Neural cell (in vitro differentiated cells): ENCODE results near the gene USP13. TPM values are rescaled to one million over a fixed set of nuclear protein-coding genes. Genes with fewer than 3 reads are reported as not detected.

Experiments used
- H2AFZ ChIP-seq: fragments of 200-600, 300-800 bp; sonication (generic), shearing (Covaris generic); 2 replicates; pipeline ENCODE4 v1.6.0; 2014; ENCODE audit warnings: low read depth, mild to moderate bottlenecking, antibody characterized with exemption, low read length, moderate library complexity
- H3F3A ChIP-seq: fragments of 200-600 bp; shearing (Covaris generic); 2 replicates; pipeline ENCODE4 v1.6.1; 2016; ENCODE audit warnings: mild to moderate bottlenecking, moderate library complexity, mixed read lengths, antibody characterized with exemption, low read length; ENCODE audit not compliant: insufficient read depth, poor library complexity, severe bottlenecking
- H3K27ac ChIP-seq: fragments of 200-600, 300-800 bp; sonication (generic), shearing (Covaris generic); 2 replicates; pipeline ENCODE4 v1.5.1; 2014; ENCODE audit warnings: mild to moderate bottlenecking, low read length, moderate library complexity
- H3K27me3 ChIP-seq: fragments of 300-800, 200-600 bp; sonication (generic), shearing (Covaris generic); 2 replicates; pipeline ENCODE4 v1.6.0; 2014; ENCODE audit warnings: mild to moderate bottlenecking, low read depth, low read length, moderate library complexity; ENCODE audit not compliant: insufficient read depth
- H3K36me3 ChIP-seq: fragments of 300-800, 200-600 bp; sonication (generic), shearing (Covaris generic); 2 replicates; pipeline ENCODE4 v1.5.1; 2014; ENCODE audit warnings: mild to moderate bottlenecking, antibody characterized with exemption, low read length, moderate library complexity; ENCODE audit not compliant: insufficient read depth
- H3K4me2 ChIP-seq: fragments of 300-800, 200-600 bp; sonication (generic), shearing (Covaris generic); 2 replicates; pipeline ENCODE4 v1.6.0; 2014; ENCODE audit warnings: mild to moderate bottlenecking, low read length
- H3K4me3 ChIP-seq: fragments of 300-800, 200-600 bp; sonication (generic), shearing (Covaris generic); 2 replicates; pipeline ENCODE4 v1.5.1; 2014; ENCODE audit warnings: mild to moderate bottlenecking, low read length, moderate library complexity
- H3K79me2 ChIP-seq: fragments of 200-600 bp; shearing (Covaris generic); replicated peaks from 2 replicates; pipeline ENCODE4 v1.6.0; 2014; ENCODE audit warnings: mild to moderate bottlenecking, low read length, moderate library complexity; ENCODE audit not compliant: insufficient read depth
- H3K9ac ChIP-seq: fragments of 300-800, 200-600 bp; sonication (generic), shearing (Covaris generic); 2 replicates; pipeline ENCODE4 v1.6.1; 2016; ENCODE audit warnings: mild to moderate bottlenecking, low read length, mixed read lengths
- H3K9me2 ChIP-seq: fragments of 200-600 bp; shearing (Covaris generic); 2 replicates; pipeline ENCODE4 v1.6.1; 2016; ENCODE audit warnings: mild to moderate bottlenecking, low read length, mixed read lengths; ENCODE audit not compliant: insufficient read depth
- H3K9me3 ChIP-seq: fragments of 200-600, 300-800 bp; sonication (generic), shearing (Covaris generic); 2 replicates; pipeline ENCODE4 v1.6.1; 2016; ENCODE audit warnings: mild to moderate bottlenecking, mixed run types, low read length, moderate library complexity, mixed read lengths
- H4K20me1 ChIP-seq: fragments of 200-600 bp; shearing (Covaris generic); 2 replicates; pipeline ENCODE4 v1.6.1; 2016; ENCODE audit warnings: mild to moderate bottlenecking, mixed run types; ENCODE audit not compliant: insufficient read depth
- EP300 ChIP-seq: fragments of 450-650 bp; conservative IDR thresholded peaks from 2 replicates; pipeline ENCODE4 v1.6.1; 2014; ENCODE audit warnings: antibody characterized with exemption, mild to moderate bottlenecking, moderate library complexity; ENCODE audit not compliant: poor library complexity, severe bottlenecking
- EZH2 ChIP-seq: fragments of 200-600, 300-800 bp; shearing (Covaris generic), sonication (generic); IDR thresholded peaks from 2 replicates; pipeline ENCODE4 v1.6.1; 2014; ENCODE audit warnings: antibody characterized with exemption, low read length, borderline replicate concordance, mild to moderate bottlenecking; ENCODE audit not compliant: insufficient read depth, poor library complexity, severe bottlenecking
- MXI1 ChIP-seq: fragments of 450-650 bp; conservative IDR thresholded peaks from 2 replicates; pipeline ENCODE4 v1.6.1; 2014; ENCODE audit warnings: antibody characterized with exemption, mild to moderate bottlenecking; ENCODE audit not compliant: poor library complexity, severe bottlenecking
- POLR2AphosphoS5 ChIP-seq: IDR thresholded peaks from 2 replicates; pipeline ENCODE4 v1.6.1; 2012
- SMC3 ChIP-seq: fragments of 450-650 bp; conservative IDR thresholded peaks from 2 replicates; pipeline ENCODE4 v1.6.1; 2014; ENCODE audit warnings: antibody characterized with exemption, mild to moderate bottlenecking, moderate library complexity; ENCODE audit not compliant: poor library complexity
- TAF1 ChIP-seq: IDR thresholded peaks from 2 replicates; pipeline ENCODE4 v1.6.1; 2012; ENCODE audit warnings: low read depth
- polyA plus RNA-seq: library from polyadenylated mRNA; depleted of rRNA; stranded (reverse); fragments of >200 nt; gene quantifications from 2 replicates; pipeline ENCODE4 v1.2.3, GENCODE V29; 2014
- TF ChIP-seq, protein P1 (sequence below): IDR thresholded peaks from 2 replicates; pipeline ENCODE4 v1.6.1; 2012; ENCODE audit warnings: borderline replicate concordance
- TF ChIP-seq, protein P2 (sequence below): fragments of 450-650 bp; IDR thresholded peaks from 2 replicates; pipeline ENCODE4 v1.5.1; 2014; ENCODE audit warnings: antibody characterized with exemption, mild to moderate bottlenecking, moderate library complexity; ENCODE audit not compliant: poor library complexity, severe bottlenecking

The USP13 gene
- polyA plus RNA-seq, 1 donor from 2014 or later: 3.8 TPM

DNA sequence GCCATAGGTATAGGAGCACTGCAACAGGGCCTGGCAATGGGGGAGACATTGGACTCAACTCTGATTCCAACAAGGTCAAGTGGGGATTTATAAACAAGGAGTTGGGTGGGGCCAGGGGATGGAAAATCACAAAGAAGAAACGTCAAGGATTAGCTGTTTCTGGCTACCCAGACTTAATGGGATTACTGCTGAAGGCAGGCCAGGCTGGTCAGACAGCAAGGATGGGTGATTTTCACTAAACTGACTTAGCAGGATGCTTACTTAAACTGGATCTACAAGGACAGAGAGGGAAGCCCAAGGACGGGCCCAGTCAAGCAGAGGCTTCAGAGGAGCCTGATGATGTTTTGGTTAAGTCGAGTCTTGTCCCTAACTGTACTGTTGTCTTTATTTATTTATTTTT is 76.2 kb downstream of the USP13 start:
- Histone ChIP-seq H3K9me2 (no peaks in the 10 kb centered on the region), H3K4me3 (no peak overlapping the region), H2AFZ (no peak overlapping the region), H3F3A (no peaks in the 10 kb centered on the region), H3K9ac (no peak overlapping the region), H4K20me1 (no peaks in the 10 kb centered on the region), H3K27ac (no peak overlapping the region), H3K9me3 (no peaks in the 10 kb centered on the region), H3K36me3 (no peaks in the 10 kb centered on the region), H3K27me3 (no peaks in the 10 kb centered on the region), H3K4me2 (no peak overlapping the region), H3K79me2 (no peaks in the 10 kb centered on the region)
- TF ChIP-seq MXI1 (no peak), EZH2 (no peak), EP300 (no peak), SMC3 (no peak), TAF1 (no peak), POLR2AphosphoS5 (no peak)
- TF ChIP-seq, protein P1, sequence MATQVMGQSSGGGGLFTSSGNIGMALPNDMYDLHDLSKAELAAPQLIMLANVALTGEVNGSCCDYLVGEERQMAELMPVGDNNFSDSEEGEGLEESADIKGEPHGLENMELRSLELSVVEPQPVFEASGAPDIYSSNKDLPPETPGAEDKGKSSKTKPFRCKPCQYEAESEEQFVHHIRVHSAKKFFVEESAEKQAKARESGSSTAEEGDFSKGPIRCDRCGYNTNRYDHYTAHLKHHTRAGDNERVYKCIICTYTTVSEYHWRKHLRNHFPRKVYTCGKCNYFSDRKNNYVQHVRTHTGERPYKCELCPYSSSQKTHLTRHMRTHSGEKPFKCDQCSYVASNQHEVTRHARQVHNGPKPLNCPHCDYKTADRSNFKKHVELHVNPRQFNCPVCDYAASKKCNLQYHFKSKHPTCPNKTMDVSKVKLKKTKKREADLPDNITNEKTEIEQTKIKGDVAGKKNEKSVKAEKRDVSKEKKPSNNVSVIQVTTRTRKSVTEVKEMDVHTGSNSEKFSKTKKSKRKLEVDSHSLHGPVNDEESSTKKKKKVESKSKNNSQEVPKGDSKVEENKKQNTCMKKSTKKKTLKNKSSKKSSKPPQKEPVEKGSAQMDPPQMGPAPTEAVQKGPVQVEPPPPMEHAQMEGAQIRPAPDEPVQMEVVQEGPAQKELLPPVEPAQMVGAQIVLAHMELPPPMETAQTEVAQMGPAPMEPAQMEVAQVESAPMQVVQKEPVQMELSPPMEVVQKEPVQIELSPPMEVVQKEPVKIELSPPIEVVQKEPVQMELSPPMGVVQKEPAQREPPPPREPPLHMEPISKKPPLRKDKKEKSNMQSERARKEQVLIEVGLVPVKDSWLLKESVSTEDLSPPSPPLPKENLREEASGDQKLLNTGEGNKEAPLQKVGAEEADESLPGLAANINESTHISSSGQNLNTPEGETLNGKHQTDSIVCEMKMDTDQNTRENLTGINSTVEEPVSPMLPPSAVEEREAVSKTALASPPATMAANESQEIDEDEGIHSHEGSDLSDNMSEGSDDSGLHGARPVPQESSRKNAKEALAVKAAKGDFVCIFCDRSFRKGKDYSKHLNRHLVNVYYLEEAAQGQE: no peak
- TF ChIP-seq, protein P2, sequence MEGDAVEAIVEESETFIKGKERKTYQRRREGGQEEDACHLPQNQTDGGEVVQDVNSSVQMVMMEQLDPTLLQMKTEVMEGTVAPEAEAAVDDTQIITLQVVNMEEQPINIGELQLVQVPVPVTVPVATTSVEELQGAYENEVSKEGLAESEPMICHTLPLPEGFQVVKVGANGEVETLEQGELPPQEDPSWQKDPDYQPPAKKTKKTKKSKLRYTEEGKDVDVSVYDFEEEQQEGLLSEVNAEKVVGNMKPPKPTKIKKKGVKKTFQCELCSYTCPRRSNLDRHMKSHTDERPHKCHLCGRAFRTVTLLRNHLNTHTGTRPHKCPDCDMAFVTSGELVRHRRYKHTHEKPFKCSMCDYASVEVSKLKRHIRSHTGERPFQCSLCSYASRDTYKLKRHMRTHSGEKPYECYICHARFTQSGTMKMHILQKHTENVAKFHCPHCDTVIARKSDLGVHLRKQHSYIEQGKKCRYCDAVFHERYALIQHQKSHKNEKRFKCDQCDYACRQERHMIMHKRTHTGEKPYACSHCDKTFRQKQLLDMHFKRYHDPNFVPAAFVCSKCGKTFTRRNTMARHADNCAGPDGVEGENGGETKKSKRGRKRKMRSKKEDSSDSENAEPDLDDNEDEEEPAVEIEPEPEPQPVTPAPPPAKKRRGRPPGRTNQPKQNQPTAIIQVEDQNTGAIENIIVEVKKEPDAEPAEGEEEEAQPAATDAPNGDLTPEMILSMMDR: no peak

DNA sequence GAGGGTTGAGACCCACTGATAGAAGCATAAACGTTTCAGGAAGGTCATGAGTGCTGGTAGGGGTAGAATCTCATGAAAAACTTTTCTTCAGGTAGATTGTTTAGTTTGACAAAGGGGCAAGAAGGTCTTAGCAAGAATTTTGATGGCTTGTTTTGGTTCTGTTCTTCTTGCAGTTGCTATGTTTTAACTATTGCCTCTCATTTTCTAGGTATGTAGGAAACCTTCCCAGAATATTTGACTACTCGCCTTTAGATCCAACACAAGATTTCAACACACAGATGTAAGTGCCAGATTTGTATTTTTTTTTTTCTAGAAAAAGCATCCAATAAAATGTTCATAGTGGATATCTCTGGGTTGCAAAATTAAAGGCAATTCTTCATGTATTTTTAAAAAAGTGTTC is 77.1 kb downstream of the USP13 start:
- Histone ChIP-seq H2AFZ (no peak overlapping the region), H3K27ac (no peak overlapping the region), H3K9me3 (no peaks in the 10 kb centered on the region), H3K4me2 (no peak overlapping the region), H3K27me3 (no peaks in the 10 kb centered on the region), H3K9me2 (no peaks in the 10 kb centered on the region), H3K9ac (no peak overlapping the region), H3K4me3 (no peak overlapping the region), H4K20me1 (no peaks in the 10 kb centered on the region), H3K36me3 (no peaks in the 10 kb centered on the region), H3K79me2 (no peaks in the 10 kb centered on the region), H3F3A (no peaks in the 10 kb centered on the region)
- TF ChIP-seq EZH2 (no peak), POLR2AphosphoS5 (no peak), MXI1 (no peak)
- TF ChIP-seq, protein P2: no peak
